ENCODE measurements around the gene CYB5RL.

Gene CYB5RL

DNA sequence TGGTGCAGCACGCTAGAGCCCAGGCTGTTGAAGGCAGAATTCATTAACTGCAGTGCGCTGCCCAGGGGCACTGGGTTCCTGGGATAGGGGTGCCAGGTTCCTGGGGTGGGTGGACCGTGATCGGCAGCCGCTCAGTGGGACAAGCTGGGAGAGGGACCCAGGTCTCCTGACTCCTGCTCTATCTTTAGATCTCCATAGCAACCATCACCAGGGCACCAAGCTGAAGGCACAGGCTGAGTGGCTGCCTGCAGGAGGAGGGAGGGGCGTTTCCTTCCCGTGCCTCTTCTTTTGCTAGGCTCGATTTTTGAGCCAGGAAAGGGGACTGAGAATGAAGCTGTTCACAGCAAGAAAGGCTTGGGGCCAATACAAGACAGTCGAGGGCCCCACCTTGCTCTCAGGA, 26.1 kb downstream of the CYB5RL start:
- Histone ChIP-seq H3K4me2 (ENCODE audit: low read depth, low read length, poor library complexity, severe bottlenecking) (no peak overlapping the region), H3K4me3 (ENCODE audit: low read length, poor library complexity, severe bottlenecking) (no peak overlapping the region)

DNA sequence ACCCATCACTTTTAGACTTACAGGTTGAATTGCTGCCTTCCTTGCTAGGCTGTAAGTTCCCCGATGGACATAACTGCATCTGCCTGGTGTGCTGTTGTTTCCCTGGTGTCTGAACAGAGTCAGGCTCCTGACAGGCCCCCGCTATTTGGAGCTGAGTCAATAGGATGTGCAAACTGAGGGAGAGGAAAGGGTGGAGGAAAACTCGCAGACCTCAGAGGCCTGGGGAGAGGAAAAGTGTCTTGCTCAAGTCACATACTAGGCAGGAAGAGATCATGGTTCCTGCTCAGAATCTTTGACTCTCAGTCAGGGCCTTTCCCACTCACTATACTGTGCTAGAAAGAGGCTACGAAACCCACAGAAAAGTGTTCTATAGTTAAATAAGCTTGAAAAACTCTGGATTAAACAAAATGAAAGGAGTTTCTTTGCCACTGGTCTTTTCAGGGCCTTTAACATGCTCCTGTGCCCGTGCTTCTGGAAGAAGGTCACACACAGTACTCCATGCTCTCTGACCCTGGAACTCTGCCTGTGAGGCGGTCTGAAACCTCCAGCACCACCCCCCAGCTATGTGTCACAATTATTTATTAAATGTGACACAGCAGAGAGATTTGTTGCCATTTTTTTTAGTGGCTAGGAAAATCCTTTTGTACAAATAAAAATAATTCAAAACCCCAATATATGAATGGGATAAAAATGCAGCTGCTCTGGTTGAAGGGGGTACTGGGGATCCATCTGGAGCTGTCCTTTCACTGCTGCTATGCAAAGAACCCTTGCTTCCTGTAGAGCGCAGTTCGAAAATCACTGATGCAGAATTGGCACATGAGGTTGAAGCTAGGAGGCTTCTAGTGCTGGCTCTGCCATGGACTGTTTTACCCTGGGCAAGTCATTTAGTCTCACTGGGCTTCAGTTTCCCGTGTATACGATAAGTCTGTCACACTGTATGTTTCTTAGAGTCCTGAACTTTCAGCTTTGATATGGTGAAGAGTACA, 26.9 kb downstream of the CYB5RL start:
- Histone ChIP-seq H4K20me1 (ENCODE audit: insufficient read depth, low read length, poor library complexity, severe bottlenecking) (no peaks in the 10 kb centered on the region), H3K4me3 (ENCODE audit: low read length, poor library complexity, severe bottlenecking) (no peak overlapping the region), H3K9me2 (replicated peaks; ENCODE audit: low read depth, low read length) (no peaks in the 10 kb centered on the region), H3K27me3 (ENCODE audit: insufficient read depth, low read length, poor library complexity, severe bottlenecking) (no peaks in the 10 kb centered on the region), H3K9ac (ENCODE audit: low read depth, low read length, poor library complexity, severe bottlenecking) (no peak overlapping the region), H2AFZ (ENCODE audit: low read length) (no peak overlapping the region), H3F3A (ENCODE audit: low read depth) (no peaks in the 10 kb centered on the region), H3K9me3 (ENCODE audit: insufficient read depth, low read depth, low read length) (no peaks in the 10 kb centered on the region), H3K79me2 (ENCODE audit: insufficient read depth, low read length) (no peaks in the 10 kb centered on the region), H3K36me3 (ENCODE audit: insufficient read depth, low read length) (no peaks in the 10 kb centered on the region), H3K4me2 (ENCODE audit: low read depth, low read length, poor library complexity, severe bottlenecking) (no peak overlapping the region), H3K4me1 (ENCODE audit: insufficient read depth, low read length, poor library complexity, severe bottlenecking) (peaks cover 7% of the 10 kb centered on the region)
- TF ChIP-seq EZH2phosphoT487 (IDR thresholded peaks at IDR 0.05; ENCODE audit: borderline replicate concordance), result no peak
- TF ChIP-seq, protein P1, sequence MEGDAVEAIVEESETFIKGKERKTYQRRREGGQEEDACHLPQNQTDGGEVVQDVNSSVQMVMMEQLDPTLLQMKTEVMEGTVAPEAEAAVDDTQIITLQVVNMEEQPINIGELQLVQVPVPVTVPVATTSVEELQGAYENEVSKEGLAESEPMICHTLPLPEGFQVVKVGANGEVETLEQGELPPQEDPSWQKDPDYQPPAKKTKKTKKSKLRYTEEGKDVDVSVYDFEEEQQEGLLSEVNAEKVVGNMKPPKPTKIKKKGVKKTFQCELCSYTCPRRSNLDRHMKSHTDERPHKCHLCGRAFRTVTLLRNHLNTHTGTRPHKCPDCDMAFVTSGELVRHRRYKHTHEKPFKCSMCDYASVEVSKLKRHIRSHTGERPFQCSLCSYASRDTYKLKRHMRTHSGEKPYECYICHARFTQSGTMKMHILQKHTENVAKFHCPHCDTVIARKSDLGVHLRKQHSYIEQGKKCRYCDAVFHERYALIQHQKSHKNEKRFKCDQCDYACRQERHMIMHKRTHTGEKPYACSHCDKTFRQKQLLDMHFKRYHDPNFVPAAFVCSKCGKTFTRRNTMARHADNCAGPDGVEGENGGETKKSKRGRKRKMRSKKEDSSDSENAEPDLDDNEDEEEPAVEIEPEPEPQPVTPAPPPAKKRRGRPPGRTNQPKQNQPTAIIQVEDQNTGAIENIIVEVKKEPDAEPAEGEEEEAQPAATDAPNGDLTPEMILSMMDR (conservative IDR thresholded peaks at IDR 0.05; ENCODE audit: low read length), result no peak

More for the DNA sequence above, 26.1 kb downstream of the CYB5RL start:
- no peaks in the 10 kb centered on the region for H3F3A ChIP-seq (ENCODE audit: low read depth)
- H3K79me2 ChIP-seq (ENCODE audit: insufficient read depth, low read length), result no peaks in the 10 kb centered on the region
- TF ChIP-seq, protein P1 (conservative IDR thresholded peaks at IDR 0.05; ENCODE audit: low read length), result no peak
- TF ChIP-seq EZH2phosphoT487 (IDR thresholded peaks at IDR 0.05; ENCODE audit: borderline replicate concordance), result no peak
- H2AFZ ChIP-seq (ENCODE audit: low read length), result no peak overlapping the region
- no peaks in the 10 kb centered on the region for H3K27me3 ChIP-seq (ENCODE audit: insufficient read depth, low read length, poor library complexity, severe bottlenecking)
- H3K9me3 ChIP-seq (ENCODE audit: insufficient read depth, low read depth, low read length), result no peaks in the 10 kb centered on the region
- H3K36me3 ChIP-seq (ENCODE audit: insufficient read depth, low read length), result no peaks in the 10 kb centered on the region
- no peak overlapping the region for H3K9ac ChIP-seq (ENCODE audit: low read depth, low read length, poor library complexity, severe bottlenecking)
- H4K20me1 ChIP-seq (ENCODE audit: insufficient read depth, low read length, poor library complexity, severe bottlenecking), result no peaks in the 10 kb centered on the region
- H3K4me1 ChIP-seq (ENCODE audit: insufficient read depth, low read length, poor library complexity, severe bottlenecking), result peaks cover 7% of the 10 kb centered on the region
- no peaks in the 10 kb centered on the region for H3K9me2 ChIP-seq (replicated peaks; ENCODE audit: low read depth, low read length)

DNA sequence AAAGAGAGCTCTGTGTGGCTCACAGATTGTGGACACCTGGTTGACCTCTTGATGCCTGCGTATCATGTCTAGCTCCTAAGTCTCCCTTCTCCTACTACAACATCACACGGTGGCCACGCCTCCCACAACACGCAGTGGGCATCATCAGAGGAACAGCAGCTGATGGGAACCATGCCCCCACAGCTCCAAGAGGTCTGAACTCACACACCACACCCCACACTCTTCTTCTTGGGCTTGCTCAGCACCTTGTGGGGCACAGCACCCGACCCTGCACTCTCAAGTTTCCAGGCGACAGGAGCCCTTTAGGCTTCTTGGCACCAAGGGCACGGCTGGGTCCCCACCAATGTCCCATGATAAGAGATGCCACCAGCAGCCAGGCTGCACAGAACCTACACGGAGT, 28.2 kb downstream of the CYB5RL start:
- H3K9ac ChIP-seq (ENCODE audit: low read depth, low read length, poor library complexity, severe bottlenecking), result no peak overlapping the region
- H3K36me3 ChIP-seq (ENCODE audit: insufficient read depth, low read length), result no peaks in the 10 kb centered on the region
- no peaks in the 10 kb centered on the region for H3K9me3 ChIP-seq (ENCODE audit: insufficient read depth, low read depth, low read length)
- no peaks in the 10 kb centered on the region for H3F3A ChIP-seq (ENCODE audit: low read depth)
- H3K4me3 ChIP-seq (ENCODE audit: low read length, poor library complexity, severe bottlenecking), result no peak overlapping the region
- no peaks in the 10 kb centered on the region for H3K79me2 ChIP-seq (ENCODE audit: insufficient read depth, low read length)
- no peak overlapping the region for H3K4me2 ChIP-seq (ENCODE audit: low read depth, low read length, poor library complexity, severe bottlenecking)
- TF ChIP-seq EZH2phosphoT487 (IDR thresholded peaks at IDR 0.05; ENCODE audit: borderline replicate concordance), result no peak
- TF ChIP-seq, protein P1 (conservative IDR thresholded peaks at IDR 0.05; ENCODE audit: low read length), result no peak
- peaks cover 7% of the 10 kb centered on the region for H3K4me1 ChIP-seq (ENCODE audit: insufficient read depth, low read length, poor library complexity, severe bottlenecking)
- no peak overlapping the region for H2AFZ ChIP-seq (ENCODE audit: low read length)
- no peaks in the 10 kb centered on the region for H3K27me3 ChIP-seq (ENCODE audit: insufficient read depth, low read length, poor library complexity, severe bottlenecking)
- no peaks in the 10 kb centered on the region for H4K20me1 ChIP-seq (ENCODE audit: insufficient read depth, low read length, poor library complexity, severe bottlenecking)
- no peaks in the 10 kb centered on the region for H3K9me2 ChIP-seq (replicated peaks; ENCODE audit: low read depth, low read length)
